ENCODE data around the gene TTC38. TPM values are rescaled to one million over a fixed set of nuclear protein-coding genes. Genes with fewer than 3 reads are reported as not detected.

Gene TTC38
- total and polyA plus RNA-seq, 2 donors (not counting 3 experiments of a cell fraction or from before 2014, with no cell fraction given) = 31.6 to 39.7 TPM

DNA sequence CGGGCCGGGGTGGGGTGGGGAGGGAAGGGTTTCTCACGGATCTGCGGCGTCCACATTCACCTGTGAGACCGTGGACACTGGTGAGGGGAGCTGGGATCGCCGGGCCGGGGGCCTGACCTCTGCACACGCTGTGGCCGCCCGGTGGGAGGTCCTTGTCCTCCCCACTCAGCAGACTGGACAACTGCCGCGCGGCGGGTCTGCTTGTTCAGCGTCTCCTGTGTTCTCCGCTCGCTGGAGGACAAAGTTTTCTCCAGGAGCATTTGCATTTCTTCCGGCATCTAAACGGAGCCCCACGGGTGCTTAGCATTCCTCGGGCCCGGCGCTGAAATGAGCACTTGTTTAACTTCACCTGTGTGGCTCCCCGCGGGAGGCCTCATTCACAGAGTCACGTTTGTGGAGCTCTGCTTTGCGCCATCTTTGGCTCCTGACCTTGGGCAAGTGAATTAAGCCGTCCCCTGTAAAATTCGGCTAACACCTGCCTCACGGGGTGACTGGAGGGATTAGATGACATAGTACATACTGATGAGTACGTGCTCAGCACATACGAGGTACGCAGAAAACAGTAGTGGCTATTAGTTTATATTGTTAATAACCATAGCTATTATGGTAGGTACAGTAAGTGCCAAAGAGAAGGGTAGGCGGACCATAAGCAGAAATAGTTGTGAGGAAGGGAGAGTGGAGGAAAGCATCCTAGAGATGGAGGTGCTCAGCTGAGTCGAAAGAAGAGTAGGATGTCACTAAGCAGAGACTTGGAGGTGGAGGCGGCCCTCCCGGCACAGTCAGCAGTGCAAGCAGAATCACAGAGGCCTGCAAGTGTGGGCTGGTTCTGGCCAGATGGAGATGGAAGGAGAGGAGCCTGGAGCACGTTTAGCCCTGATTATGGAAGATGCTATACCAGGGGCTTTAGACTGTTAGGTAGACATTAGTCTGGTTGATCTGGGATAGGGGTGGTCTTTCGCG, 68.6 kb downstream of the TTC38 start:
- peaks cover 32% of the 10 kb centered on the region for H3K79me2 ChIP-seq (ENCODE audit: control insufficient read depth, insufficient read depth, low read length)
- H3K4me3 ChIP-seq (replicated peaks in 1 of 3; ENCODE audit: insufficient read depth in 1 of 3, low read depth in 1 of 3, low read length in 3 of 3) = peak overlapping the region; percentile 76 to 98 (median 84)
- no peaks in the 10 kb centered on the region for H3K9me3 ChIP-seq (replicated peaks; ENCODE audit: control insufficient read depth, insufficient read depth, low read length)
- peak; percentile 43 for DNase-seq (ENCODE audit: low read depth, low spot score)
- H3K9me1 ChIP-seq (replicated peaks; ENCODE audit: control insufficient read depth, extremely low read depth, insufficient read depth, low read length) = no peaks in the 10 kb centered on the region
- H4K20me1 ChIP-seq (replicated peaks; ENCODE audit: control insufficient read depth, extremely low read depth, insufficient read depth, low read length) = no peaks in the 10 kb centered on the region
- CTCF ChIA-PET = interaction anchor here (0.6 to 1.7 kb wide), 7 partner anchors 13 to 330 kb away, joined by 3 to 9 read pairs (median 4); no protein-coding TSS in a partner anchor
- H3K4me1 ChIP-seq (ENCODE audit: control insufficient read depth, extremely low read depth, insufficient read depth, low read length) = peaks cover 7% of the 10 kb centered on the region
- no TSS peak for BruUV-seq (replicated peaks)
- peak overlapping the region; percentile 77 for H3K9ac ChIP-seq (replicated peaks; ENCODE audit: extremely low read depth, insufficient read depth, low read length)
- dilution Hi-C loops (cut with MboI; ENCODE audit: extremely low pct_ligation_motif_present, low sequenced_read_pairs) = no loop called here
- peak overlapping the region; percentile 93 for H2AFZ ChIP-seq (ENCODE audit: low read depth, low read length)
- peaks cover 11 to 18% of the 10 kb centered on the region in 2 experiments for H3K36me3 ChIP-seq (ENCODE audit: control insufficient read depth in 2 of 2, extremely low read depth in 1 of 2, insufficient read depth in 2 of 2, low read length in 2 of 2)
- H3K4me2 ChIP-seq (ENCODE audit: insufficient read depth, low read length) = peak overlapping the region; percentile 77
- POLR2A ChIA-PET = interaction anchor here (1.2 kb wide), 1 partner anchor 211 kb away, joined by 3 read pairs; no protein-coding TSS in a partner anchor
- intact Hi-C loops (cut with micrococcal nuclease) = no loop called here
- TF ChIP-seq GATA2 (IDR thresholded peaks at IDR 0.05; ENCODE audit: insufficient read depth, insufficient read length, low read depth, low read length) = no peak
- no peak for TF ChIP-seq POLR2AphosphoS5 (IDR thresholded peaks at IDR 0.05; ENCODE audit: insufficient read depth, low read depth, low read length)
- TF ChIP-seq MYC (IDR thresholded peaks at IDR 0.05; ENCODE audit: low read depth, low read length) = no peak
- TF ChIP-seq JUN (IDR thresholded peaks at IDR 0.05; ENCODE audit: borderline replicate concordance, insufficient read depth, insufficient read length, low read depth) = no peak
- no peak for TF ChIP-seq EZH2 (IDR thresholded peaks at IDR 0.05; ENCODE audit: borderline replicate concordance, low read depth, low read length, severe bottlenecking)
- TF ChIP-seq, protein P1, sequence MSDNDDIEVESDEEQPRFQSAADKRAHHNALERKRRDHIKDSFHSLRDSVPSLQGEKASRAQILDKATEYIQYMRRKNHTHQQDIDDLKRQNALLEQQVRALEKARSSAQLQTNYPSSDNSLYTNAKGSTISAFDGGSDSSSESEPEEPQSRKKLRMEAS (IDR thresholded peaks at IDR 0.05; ENCODE audit: insufficient read depth, insufficient read length) = no peak
- TF ChIP-seq, protein P2, sequence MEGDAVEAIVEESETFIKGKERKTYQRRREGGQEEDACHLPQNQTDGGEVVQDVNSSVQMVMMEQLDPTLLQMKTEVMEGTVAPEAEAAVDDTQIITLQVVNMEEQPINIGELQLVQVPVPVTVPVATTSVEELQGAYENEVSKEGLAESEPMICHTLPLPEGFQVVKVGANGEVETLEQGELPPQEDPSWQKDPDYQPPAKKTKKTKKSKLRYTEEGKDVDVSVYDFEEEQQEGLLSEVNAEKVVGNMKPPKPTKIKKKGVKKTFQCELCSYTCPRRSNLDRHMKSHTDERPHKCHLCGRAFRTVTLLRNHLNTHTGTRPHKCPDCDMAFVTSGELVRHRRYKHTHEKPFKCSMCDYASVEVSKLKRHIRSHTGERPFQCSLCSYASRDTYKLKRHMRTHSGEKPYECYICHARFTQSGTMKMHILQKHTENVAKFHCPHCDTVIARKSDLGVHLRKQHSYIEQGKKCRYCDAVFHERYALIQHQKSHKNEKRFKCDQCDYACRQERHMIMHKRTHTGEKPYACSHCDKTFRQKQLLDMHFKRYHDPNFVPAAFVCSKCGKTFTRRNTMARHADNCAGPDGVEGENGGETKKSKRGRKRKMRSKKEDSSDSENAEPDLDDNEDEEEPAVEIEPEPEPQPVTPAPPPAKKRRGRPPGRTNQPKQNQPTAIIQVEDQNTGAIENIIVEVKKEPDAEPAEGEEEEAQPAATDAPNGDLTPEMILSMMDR (IDR thresholded peaks at IDR 0.05; ENCODE audit: extremely low read depth in 1 of 2, insufficient read depth in 1 of 2, low read depth in 1 of 2, low read length in 2 of 2) = no peak
- TF ChIP-seq FOS (IDR thresholded peaks at IDR 0.05; ENCODE audit: borderline replicate concordance, insufficient read depth, low read length) = no peak
- no peak for TF ChIP-seq POLR2A (IDR thresholded peaks at IDR 0.05; ENCODE audit: low read depth, low read length)
- peak overlapping the region; percentile 4 for H3K27ac ChIP-seq (ENCODE audit: insufficient read depth, low read depth, low read length)
- no peaks in the 10 kb centered on the region for H3K27me3 ChIP-seq (ENCODE audit: control insufficient read depth in 2 of 2, insufficient read depth in 2 of 2, low read length in 2 of 2)
- FAIRE-seq = no peak

All from endothelial cell of umbilical vein (primary cell).